OCI-LY7 (cell line): ENCODE data around the gene CSNK1G2. TPM values are rescaled to one million over a fixed set of nuclear protein-coding genes. Genes with fewer than 3 reads are reported as not detected.

Experiments
- BruUV-seq: library from RNA; stranded (reverse); fragments of 400-500 nt; replicated peaks from 2 replicates; lab custom pipeline; 2021; lab: Mats Ljungman, UMichigan
- CTCF ChIA-PET: fragments of 300-600 bp; sonication (Branson Sonifier 250); formaldehyde crosslinking; loops from one replicate; lab custom pipeline; 2022; ENCODE audit warnings: antibody characterized with exemption; ENCODE audit not compliant: unreplicated experiment; lab: Charles Lee
- POLR2A ChIA-PET: fragments of 300-600 bp; sonication (Branson Sonifier 250); formaldehyde crosslinking; loops from one replicate; lab custom pipeline; 2022; ENCODE audit warnings: antibody characterized with exemption; lab: Charles Lee
- DNase-seq: peaks from one replicate; pipeline ENCODE4 v3.0.0-alpha.2; 2015; ENCODE audit warnings: low spot score
- H2AFZ ChIP-seq: fragments of 200-600 bp; sonication (generic), shearing (Covaris generic); 2 replicates; pipeline ENCODE4 v1.6.1; 2014; ENCODE audit warnings: mild to moderate bottlenecking, antibody characterized with exemption, low read length, moderate library complexity
- H3K27ac ChIP-seq: fragments of 200-600 bp; sonication (generic); 2 replicates; pipeline ENCODE4 v1.5.1; 2014; ENCODE audit warnings: mixed run types, low read depth, mild to moderate bottlenecking, moderate library complexity, low read length, inconsistent platforms; ENCODE audit not compliant: poor library complexity, severe bottlenecking
- H3K36me3 ChIP-seq: fragments of 200-600 bp; sonication (generic); 2 replicates; pipeline ENCODE4 v1.6.1; 2014; ENCODE audit warnings: mild to moderate bottlenecking, antibody characterized with exemption, low read length, moderate library complexity, mixed read lengths; ENCODE audit not compliant: insufficient read depth
- H3K4me1 ChIP-seq: fragments of 200-600 bp; sonication (generic); 2 replicates; pipeline ENCODE4 v1.5.1; 2014; ENCODE audit warnings: mild to moderate bottlenecking, low read length; ENCODE audit not compliant: insufficient read depth, poor library complexity, severe bottlenecking
- H3K4me2 ChIP-seq: fragments of 200-600 bp; sonication (generic); 2 replicates; pipeline ENCODE4 v1.6.1; 2014; ENCODE audit warnings: mild to moderate bottlenecking, low read length
- H3K4me3 ChIP-seq: fragments of 200-600 bp; sonication (generic); 2 replicates; pipeline ENCODE4 v1.5.1; 2014; ENCODE audit warnings: mild to moderate bottlenecking, low read depth, low read length; ENCODE audit not compliant: poor library complexity, severe bottlenecking
- H3K79me2 ChIP-seq: fragments of 200-600 bp; sonication (generic); 2 replicates; pipeline ENCODE4 v1.6.1; 2016; ENCODE audit warnings: low read depth, mild to moderate bottlenecking, low read length, moderate library complexity, mixed read lengths; ENCODE audit not compliant: insufficient read depth
- H3K9me2 ChIP-seq: fragments of 200-600 bp; sonication (generic); 2 replicates; pipeline ENCODE4 v1.6.1; 2016; ENCODE audit warnings: mild to moderate bottlenecking, low read length, mixed read lengths; ENCODE audit not compliant: insufficient read depth
- H3K9me3 ChIP-seq: fragments of 200-600 bp; sonication (generic); 2 replicates; pipeline ENCODE4 v1.6.1; 2014; ENCODE audit warnings: mild to moderate bottlenecking, mixed run types, low read length, mixed read lengths
- H4K20me1 ChIP-seq: fragments of 200-600 bp; sonication (generic); 2 replicates; pipeline ENCODE4 v1.6.1; 2014; ENCODE audit warnings: mild to moderate bottlenecking, antibody characterized with exemption, low read length, moderate library complexity, mixed read lengths; ENCODE audit not compliant: insufficient read depth
- CTCF ChIP-seq: fragments of 200-600 bp; sonication (generic); conservative IDR thresholded peaks from 2 replicates; pipeline ENCODE4 v1.5.1; 2014; ENCODE audit warnings: mild to moderate bottlenecking, antibody characterized with exemption, low read length, moderate library complexity, mixed read lengths
- EZH2phosphoT487 ChIP-seq: fragments of 200-600 bp; sonication (generic); IDR thresholded peaks from 2 replicates; pipeline ENCODE4 v1.6.1; 2018; ENCODE audit warnings: low read depth, borderline replicate concordance, mild to moderate bottlenecking, mixed run types, antibody characterized with exemption, low read length, moderate library complexity, mixed read lengths
- intact Hi-C: fragments of 100-400 bp; cut with micrococcal nuclease; formaldehyde crosslinking; loops from one replicate; pipeline ENCODE4 v1.10.0; 2022; ENCODE audit not compliant: unreplicated experiment
- total RNA-seq, 2 experiments: library from RNA; depleted of rRNA in 1 of 2; stranded (reverse); fragments of >200 nt in 1 of 2; shearing (Covaris generic) in 1 of 2; gene quantifications; 2 replicates each; pipeline ENCODE4 v1.2.3, GENCODE V29; 2014 to 2022

CSNK1G2 gene
- total RNA-seq, 2 experiments from 2014 or later, result 95.9 to 133 TPM

- H3K4me2 ChIP-seq, result no peak overlapping the region
- no peaks in the 10 kb centered on the region for H4K20me1 ChIP-seq
- no peak for TF ChIP-seq EZH2phosphoT487
- no peak for TF ChIP-seq CTCF
- no TSS peak for BruUV-seq
- H3K27ac ChIP-seq, result no peak overlapping the region
- DNase-seq, result no peak
- H2AFZ ChIP-seq, result no peak overlapping the region
- H3K79me2 ChIP-seq, result peaks cover 18% of the 10 kb centered on the region; the same call in 1 of the 2 replicates
- H3K9me3 ChIP-seq, result no peaks in the 10 kb centered on the region
- intact Hi-C loops, result no loop called here
- peaks cover 35% of the 10 kb centered on the region for H3K36me3 ChIP-seq
- ChIA-PET CTCF (no interaction called here), POLR2A (no interaction called here)
- H3K4me1 ChIP-seq, result no peaks in the 10 kb centered on the region
- no peaks in the 10 kb centered on the region for H3K9me2 ChIP-seq
- no peak overlapping the region for H3K4me3 ChIP-seq
Observed at GRCh38 chr19:1953037-1953436, 12.1 kb downstream of the CSNK1G2 start.

- Histone ChIP-seq H3K27ac (no peak overlapping the region), H3K4me3 (no peak overlapping the region), H4K20me1 (no peaks in the 10 kb centered on the region), H3K9me3 (no peaks in the 10 kb centered on the region), H3K9me2 (no peaks in the 10 kb centered on the region), H3K4me1 (no peaks in the 10 kb centered on the region), H3K4me2 (no peak overlapping the region), H2AFZ (no peak overlapping the region), H3K79me2 (peaks cover 18% of the 10 kb centered on the region; the same call in 1 of the 2 replicates), H3K36me3 (peaks cover 35% of the 10 kb centered on the region)
- POLR2A ChIA-PET, result no interaction called here
- no TSS peak for BruUV-seq
- intact Hi-C loops, result no loop called here
- TF ChIP-seq EZH2phosphoT487, result no peak
- no peak for DNase-seq
- CTCF ChIA-PET, result no interaction called here
Observed at GRCh38 chr19:1953441-1954094, 12.6 kb downstream of the CSNK1G2 start.

GRCh38 chr19:1954532-1954933 lies 13.6 kb downstream of the CSNK1G2 start:
- CTCF ChIA-PET, result no interaction called here
- intact Hi-C loops, result no loop called here
- no peak overlapping the region for H3K4me2 ChIP-seq
- POLR2A ChIA-PET, result no interaction called here
- DNase-seq, result no peak
- H3K4me3 ChIP-seq, result no peak overlapping the region
- no peaks in the 10 kb centered on the region for H4K20me1 ChIP-seq
- H3K79me2 ChIP-seq, result peaks cover 16% of the 10 kb centered on the region; the same call in 1 of the 2 replicates
- peaks cover 29% of the 10 kb centered on the region for H3K36me3 ChIP-seq
- no peak overlapping the region for H3K27ac ChIP-seq
- H3K4me1 ChIP-seq, result no peaks in the 10 kb centered on the region
- no TSS peak for BruUV-seq
- H3K9me3 ChIP-seq, result no peaks in the 10 kb centered on the region
- H3K9me2 ChIP-seq, result no peaks in the 10 kb centered on the region
- TF ChIP-seq CTCF (no peak), EZH2phosphoT487 (no peak)
- H2AFZ ChIP-seq, result no peak overlapping the region
